Measurements from ENCODE around the gene PKNOX2. TPM values are rescaled to one million over a fixed set of nuclear protein-coding genes. Genes with fewer than 3 reads are reported as not detected.

The PKNOX2 gene
- total and polyA plus RNA-seq, 2 of the 4 experiments (the other 2 are of a cell fraction) = 0.72 to 2.3 TPM

DNA sequence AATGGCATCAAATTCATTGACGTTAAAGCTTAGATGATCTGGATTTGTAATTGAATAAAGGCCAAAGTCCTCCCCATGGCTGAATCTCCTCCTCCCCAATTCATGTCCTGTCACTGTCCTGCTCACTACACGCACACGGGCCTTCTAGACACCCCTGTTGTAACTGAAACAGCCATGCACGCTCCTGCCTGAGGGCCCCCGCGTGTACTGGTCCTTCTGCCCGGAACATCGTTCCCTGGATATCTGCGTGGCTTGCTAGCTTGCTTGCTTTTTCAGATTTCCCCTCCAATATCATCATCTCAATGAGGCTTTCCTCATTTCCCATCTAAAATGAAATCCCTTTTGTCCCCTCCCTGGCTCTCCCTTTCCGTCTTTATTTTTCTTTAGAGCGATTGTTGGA is 15.3 kb downstream of the PKNOX2 start:
- no TSS peak for BruUV-seq (replicated peaks)
- Histone ChIP-seq H3K27me3 (ENCODE audit: control insufficient read depth, insufficient read depth, low read length) (peaks cover 3% of the 10 kb centered on the region; the same call in 1 of the 2 replicates), H4K20me1 (ENCODE audit: insufficient read depth, low read length) (no peaks in the 10 kb centered on the region), H3K27ac (ENCODE audit: insufficient read depth, low read length) (no peak overlapping the region), H2BK20ac (ENCODE audit: low read depth, low read length) (no peak overlapping the region), H2AFZ (replicated peaks; ENCODE audit: low read length, poor library complexity) (no peak overlapping the region), H3K4me3 (ENCODE audit: insufficient read depth, low read depth, low read length) (no peak overlapping the region), H3K56ac (ENCODE audit: extremely low read depth, insufficient read depth, low read length) (no peak overlapping the region), H3K36me3 (ENCODE audit: control insufficient read depth, insufficient read depth, low read length) (no peaks in the 10 kb centered on the region), H3K4me2 (ENCODE audit: low read depth, low read length) (no peak overlapping the region), H3K9me3 (ENCODE audit: control insufficient read depth, insufficient read depth, low read length) (no peaks in the 10 kb centered on the region), H2AK9ac (replicated peaks; ENCODE audit: low read depth, low read length, poor library complexity) (no peak overlapping the region), H3K9me1 (ENCODE audit: insufficient read depth, low read length) (peaks cover 6% of the 10 kb centered on the region; the same call in 1 of the 2 replicates), H3K9ac (ENCODE audit: low read depth, low read length) (no peak overlapping the region), H3K4ac (ENCODE audit: low read depth, low read length) (no peak overlapping the region), H4K8ac (ENCODE audit: low read depth in 2 of 2, low read length in 2 of 2) (no peak overlapping the region), H2AK5ac (ENCODE audit: low read depth, low read length) (no peak overlapping the region), H4K5ac (ENCODE audit: low read depth, low read length) (no peak overlapping the region), H3K23ac (ENCODE audit: low read depth, low read length) (no peak overlapping the region), H2BK5ac (ENCODE audit: low read depth, low read length, poor library complexity, severe bottlenecking) (no peak overlapping the region), H3K14ac (replicated peaks; ENCODE audit: low read depth, low read length) (no peak overlapping the region), H3K4me1 (ENCODE audit: control insufficient read depth, insufficient read depth, low read length) (peaks cover 5% of the 10 kb centered on the region; the same call in 1 of the 2 replicates), H4K91ac (ENCODE audit: insufficient read depth, low read depth, low read length) (no peak overlapping the region), H2BK15ac (ENCODE audit: low read depth, low read length) (no peak overlapping the region), H3K79me1 (ENCODE audit: low read depth in 1 of 2, low read length in 2 of 2) (peaks cover 0 to 4% of the 10 kb centered on the region in 2 experiments; a peak in 1 of 4 replicates), H2BK120ac (ENCODE audit: low read depth, low read length) (no peak overlapping the region), H3K18ac (ENCODE audit: low read depth, low read length) (no peak overlapping the region)
- ATAC-seq (ENCODE audit: low read depth) (no peak), DNase-seq (no peak)
- 81% methylated on average over 7 of the region's 11 CpGs; no CpG with 5 or more reads in 1 of the 2 experiments for WGBS, 2 experiments (ENCODE audit: extremely low coverage in 2 of 2, insufficient read length in 1 of 2)
- ChIA-PET POLR2A (ENCODE audit: unreplicated experiment) (no interaction called here), CTCF (interaction anchor here (0.9 kb wide), 1 partner anchor 16 kb away, joined by 4 read pairs; the partner anchor contains the start of gene PKNOX2)
- in situ Hi-C loops (cut with MboI; ENCODE audit: low sequenced_read_pairs) = no loop called here
- intact Hi-C loops (cut with micrococcal nuclease) = loop anchor here (5.0 kb wide), 1 partner anchor 37 kb away; no protein-coding TSS in a partner anchor
- TF ChIP-seq MAZ (IDR thresholded peaks at IDR 0.05; ENCODE audit: borderline replicate concordance, low read depth, low read length) (no peak), MXI1 (IDR thresholded peaks at IDR 0.05; ENCODE audit: borderline replicate concordance, low read depth, low read length) (no peak), FOS (IDR thresholded peaks at IDR 0.05; ENCODE audit: low read depth, low read length) (no peak), RFX5 (IDR thresholded peaks at IDR 0.05; ENCODE audit: low read depth, low read length) (no peak), RCOR1 (IDR thresholded peaks at IDR 0.05; ENCODE audit: insufficient replicate concordance, low read length) (no peak), POLR2A (IDR thresholded peaks at IDR 0.05; ENCODE audit: low read depth, low read length) (no peak), CEBPB (IDR thresholded peaks at IDR 0.05; ENCODE audit: low read depth, low read length) (no peak)
- dilution Hi-C loops (cut with HindIII; ENCODE audit: low sequenced_read_pairs, unreplicated experiment) = no loop called here

All from IMR-90 (cell line).